ENCODE results near the gene MLPH.

GRCh38 chr2:237571551-237571950 is 84.5 kb downstream of the MLPH start:
- TF ChIP-seq CTCF (conservative IDR thresholded peaks at IDR 0.05): no peak
- no peak for TF ChIP-seq ZFX (IDR thresholded peaks at IDR 0.05)

Measured in C4-2B (cell line).